Esophagus squamous epithelium (tissue), 4 donors: ENCODE measurements around the gene TUBAL3.

Experiments used
- POLR2A ChIP-seq, 4 donors: fragments of 450-650 bp; IDR thresholded peaks; one replicate each; pipeline ENCODE4 v1.6.1; 2017; ENCODE audit warnings: antibody characterized with exemption in 4 of 4, mild to moderate bottlenecking in 4 of 4, moderate library complexity in 3 of 4
- TF ChIP-seq, protein P1 (sequence below), 6 experiments: fragments of 450-650 bp in 4 of 6; fragments of 200-600 bp in 2 of 6; sonication (generic) in 2 of 6; IDR thresholded peaks; one replicate each; pipeline ENCODE4 v1.5.1; 2016 to 2019; ENCODE audit warnings: antibody characterized with exemption in 6 of 6, mild to moderate bottlenecking in 4 of 6, moderate library complexity in 4 of 6

DNA sequence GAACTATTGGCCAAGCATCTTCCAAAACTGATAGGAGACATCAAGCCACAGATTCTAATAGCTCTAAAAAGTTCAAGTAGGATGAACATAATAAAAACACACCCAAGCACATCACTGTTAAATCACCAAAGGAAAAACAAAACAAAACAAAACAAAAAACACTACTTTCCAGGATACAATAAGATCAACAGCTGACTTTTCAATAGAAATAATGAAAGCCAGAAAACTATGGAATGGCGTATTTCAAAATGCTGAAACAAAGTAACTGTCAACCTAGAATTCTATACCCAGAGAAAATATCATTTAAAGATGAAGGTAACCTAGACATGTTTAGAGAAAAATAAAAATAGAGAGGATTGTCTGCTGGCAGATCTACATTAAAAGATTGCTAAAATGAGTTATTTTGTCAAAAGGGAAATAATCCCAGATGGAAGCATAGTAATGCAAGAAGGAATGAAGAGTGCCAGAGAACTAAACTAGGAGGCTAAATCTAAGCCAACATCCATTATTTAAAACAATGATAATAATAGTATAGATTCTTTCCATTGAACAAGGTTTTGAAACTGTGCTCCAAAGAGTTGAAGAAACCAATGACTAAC is 13.9 kb downstream of the TUBAL3 start:
- TF ChIP-seq, protein P1, sequence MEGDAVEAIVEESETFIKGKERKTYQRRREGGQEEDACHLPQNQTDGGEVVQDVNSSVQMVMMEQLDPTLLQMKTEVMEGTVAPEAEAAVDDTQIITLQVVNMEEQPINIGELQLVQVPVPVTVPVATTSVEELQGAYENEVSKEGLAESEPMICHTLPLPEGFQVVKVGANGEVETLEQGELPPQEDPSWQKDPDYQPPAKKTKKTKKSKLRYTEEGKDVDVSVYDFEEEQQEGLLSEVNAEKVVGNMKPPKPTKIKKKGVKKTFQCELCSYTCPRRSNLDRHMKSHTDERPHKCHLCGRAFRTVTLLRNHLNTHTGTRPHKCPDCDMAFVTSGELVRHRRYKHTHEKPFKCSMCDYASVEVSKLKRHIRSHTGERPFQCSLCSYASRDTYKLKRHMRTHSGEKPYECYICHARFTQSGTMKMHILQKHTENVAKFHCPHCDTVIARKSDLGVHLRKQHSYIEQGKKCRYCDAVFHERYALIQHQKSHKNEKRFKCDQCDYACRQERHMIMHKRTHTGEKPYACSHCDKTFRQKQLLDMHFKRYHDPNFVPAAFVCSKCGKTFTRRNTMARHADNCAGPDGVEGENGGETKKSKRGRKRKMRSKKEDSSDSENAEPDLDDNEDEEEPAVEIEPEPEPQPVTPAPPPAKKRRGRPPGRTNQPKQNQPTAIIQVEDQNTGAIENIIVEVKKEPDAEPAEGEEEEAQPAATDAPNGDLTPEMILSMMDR (IDR thresholded peaks at IDR 0.05), result no peak
- TF ChIP-seq POLR2A (IDR thresholded peaks at IDR 0.05), result no peak
